CD4-positive, alpha-beta T cell treated with Interleukin-6 at 100 ng/mL for 8 hours (primary cell): ENCODE measurements around the gene SARM1.
"Not testable (repeated sequence)": the region's sequence is repeated elsewhere in the genome, so short reads cannot be mapped to it uniquely, and the experiment has no call there.

Source experiments
- DNase-seq: peaks from one replicate; pipeline ENCODE4 v3.0.0-alpha.2; 2020; ENCODE audit warnings: mixed read lengths, low spot score

Gene SARM1

DNA sequence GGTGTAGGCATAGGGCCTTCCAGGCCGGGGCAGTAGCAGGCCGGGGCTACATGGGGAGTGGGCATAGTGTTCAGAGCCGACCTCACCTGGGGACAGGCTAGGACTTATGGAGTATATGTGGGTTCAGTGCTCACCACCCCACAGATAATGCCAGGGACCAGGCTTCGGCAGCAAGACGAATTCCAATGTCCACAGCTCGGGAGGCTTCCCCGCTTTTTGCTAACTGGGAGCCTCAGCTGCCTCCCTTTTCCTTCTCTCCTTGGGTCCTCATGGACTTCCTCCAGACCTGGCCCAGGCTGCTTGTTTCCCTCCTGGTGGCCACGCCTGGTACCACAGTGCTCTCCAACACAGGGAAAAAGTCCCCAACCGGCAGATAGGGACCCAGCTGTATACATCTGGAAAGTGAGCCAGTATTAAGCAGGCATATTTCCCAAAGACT is 54.6 kb downstream of the SARM1 start:
- no peak for DNase-seq

DNA sequence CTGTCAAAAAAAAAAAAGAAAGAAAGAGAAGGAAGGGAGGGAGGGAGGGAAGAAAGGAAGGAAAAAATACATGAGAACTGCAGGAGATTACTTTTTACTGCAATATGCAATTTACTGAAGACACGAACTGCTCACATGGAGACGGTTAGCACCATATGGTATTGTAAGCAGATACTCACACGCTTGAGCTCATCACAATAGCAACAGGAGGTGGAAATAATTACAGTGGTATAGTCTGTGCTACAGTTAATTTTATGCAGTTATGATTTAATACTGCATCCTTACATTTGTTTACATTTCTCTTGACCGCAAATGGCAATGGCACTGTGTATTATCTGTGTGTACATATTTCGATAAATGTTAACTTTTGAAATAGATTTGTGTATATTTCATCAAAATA is 55.9 kb downstream of the SARM1 start:
- no peak for DNase-seq

DNA sequence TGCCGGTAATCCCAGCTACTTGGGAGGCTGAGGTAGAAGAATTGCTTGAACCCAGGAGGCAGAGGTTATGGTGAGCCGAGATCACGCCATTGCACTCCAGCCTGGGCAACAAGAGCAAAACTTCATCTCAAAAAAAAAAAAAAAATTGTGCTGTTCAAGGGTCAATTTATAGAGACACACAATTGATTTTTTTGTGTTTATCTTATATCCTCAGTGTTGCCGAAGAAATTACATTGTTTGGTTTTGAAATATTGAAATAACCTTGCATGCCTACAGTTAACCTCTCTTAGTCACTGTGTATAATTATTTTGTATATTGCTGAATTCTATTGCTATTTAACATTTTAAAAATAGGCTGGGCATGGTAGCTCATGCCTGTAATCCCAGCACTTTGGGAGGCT is 56.5 kb downstream of the SARM1 start:
- DNase-seq: not testable (repeated sequence)

- no peak for DNase-seq
Measured at GRCh38 chr17:28433721-28434120, 62.2 kb downstream of the SARM1 start.

DNA sequence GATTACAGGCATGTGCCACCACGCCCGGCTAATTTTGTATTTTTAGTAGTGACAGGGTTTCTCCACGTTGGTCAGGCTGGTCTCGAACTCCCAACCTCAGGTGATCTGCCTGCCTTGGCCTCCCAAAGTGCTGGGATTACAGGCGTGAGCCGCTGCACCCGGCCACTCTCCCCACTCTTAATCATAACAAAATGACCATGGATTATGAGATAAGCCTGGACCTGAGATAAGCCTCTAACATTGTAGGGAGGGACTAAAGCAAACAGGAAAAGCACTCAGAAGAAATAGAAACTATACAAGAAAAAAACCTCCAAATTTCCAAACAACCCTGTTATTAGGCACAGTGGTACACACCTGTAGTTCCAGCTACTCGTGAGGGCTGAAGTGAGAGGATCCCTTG is 62.8 kb downstream of the SARM1 start:
- DNase-seq: not testable (repeated sequence)

GRCh38 chr17:28443901-28444638 is 72.6 kb downstream of the SARM1 start:
- DNase-seq: no peak

DNA sequence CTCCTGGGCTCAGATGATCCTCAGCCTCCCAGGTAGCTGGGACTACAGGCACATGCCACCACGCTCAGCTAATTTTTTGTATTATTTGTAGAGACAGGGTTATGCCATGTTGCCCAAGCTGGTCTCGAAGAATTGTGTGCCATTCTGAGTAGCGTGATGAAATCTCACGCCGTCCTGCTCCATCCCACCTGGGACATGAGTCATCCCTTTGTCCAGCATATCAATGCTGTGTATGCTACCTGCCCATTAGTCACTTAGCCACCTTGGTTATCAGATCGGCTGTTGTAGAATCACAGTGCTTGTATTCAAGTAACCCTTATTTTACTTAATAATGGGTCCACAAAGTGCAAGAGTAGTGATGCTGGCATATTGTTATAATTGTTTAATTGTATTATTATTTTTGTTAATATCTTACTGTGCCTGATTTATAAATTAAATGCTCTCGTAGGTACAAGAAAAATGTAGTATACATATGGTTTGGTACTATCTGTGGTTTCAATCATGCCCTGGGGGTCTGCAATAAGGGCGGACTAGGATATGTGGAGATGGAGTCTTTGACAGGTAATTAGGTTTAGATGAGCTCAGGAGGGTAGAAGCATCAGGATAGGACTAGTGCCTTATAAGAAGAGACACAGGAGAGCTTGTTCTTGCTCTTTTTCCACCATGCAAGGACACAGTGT is 75.4 kb downstream of the SARM1 start:
- no peak for DNase-seq

GRCh38 chr17:28447396-28447760 is 75.9 kb downstream of the SARM1 start:
- DNase-seq: no peak

DNA sequence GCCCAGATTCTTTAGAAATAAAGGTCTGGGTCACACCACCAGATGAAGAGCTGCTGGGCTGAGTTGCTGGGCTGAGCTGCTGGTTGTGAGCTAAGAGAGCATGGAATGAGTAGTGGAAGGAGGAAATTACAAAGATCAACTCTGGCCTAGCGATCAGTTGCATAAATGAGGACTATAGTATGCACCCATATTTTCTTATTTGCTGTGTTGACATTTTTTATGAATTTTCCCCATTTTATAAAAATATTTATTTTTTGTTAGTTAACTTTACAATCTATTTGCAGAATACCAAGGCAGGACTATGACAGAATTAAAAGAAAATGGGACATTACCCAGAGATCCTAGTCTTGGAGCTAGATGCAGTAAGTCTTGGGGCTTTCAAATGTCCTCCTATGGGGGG is 78.4 kb downstream of the SARM1 start:
- DNase-seq: no peak
